ENCODE results near the gene SBK1. TPM values are rescaled to one million over a fixed set of nuclear protein-coding genes. Genes with fewer than 3 reads are reported as not detected.

SBK1 gene
- total RNA-seq: 0.05 TPM in 1 of 2 replicates, not detected in the other

GRCh38 chr16:28291651-28292626, at the start of gene SBK1:
Gene SBK1 (plus strand): TSS chr16:28292525. CDS start chr16:28317392, 24,867 bp downstream.

DNA sequence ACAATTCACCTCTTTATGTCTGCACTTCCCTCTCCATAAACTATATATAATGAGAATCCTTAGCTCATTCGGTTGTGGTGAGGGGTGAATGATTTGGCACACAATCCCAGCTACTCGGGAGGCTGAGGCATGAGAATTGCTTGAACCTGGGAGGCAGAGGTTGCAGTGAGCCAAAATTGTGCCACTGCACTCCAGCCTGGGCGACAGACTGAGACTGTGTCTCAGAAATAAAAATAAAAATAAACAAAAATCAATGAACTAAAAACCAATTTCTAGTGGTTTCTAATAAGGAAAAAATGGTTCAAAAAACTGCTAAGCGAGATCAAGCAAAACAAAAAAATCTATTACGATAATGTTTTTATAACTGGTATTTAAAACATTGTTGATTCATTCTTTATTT, 71.1 kb downstream of the SBK1 start, which contains the start of gene NPIPB6:
NPIPB6 (minus strand) TSS at position 101 of the 400 bp plus-strand sequence. CDS start 686 bp downstream, outside the sequence.

Other genes starting within 250 kb of the SBK1 start
- not detected in 2 replicates for gene GSG1L, start 228.8 kb upstream of the SBK1 start, total RNA-seq
- 72.2 and 131 TPM in 2 replicates for gene XPO6, start 80.6 kb upstream of the SBK1 start, total RNA-seq
- 1.5 and 1.6 TPM in 2 replicates for gene NPIPB6, start 71.0 kb downstream of the SBK1 start, total RNA-seq
- 61.2 and 97.5 TPM in 2 replicates for gene EIF3CL, start 111.3 kb downstream of the SBK1 start, total RNA-seq
- not detected in 2 replicates for gene NPIPB7, start 179.8 kb downstream of the SBK1 start, total RNA-seq
- gene CLN3, start 199.5 kb downstream of the SBK1 start, total RNA-seq: 8.3 and 9.4 TPM in 2 replicates
- not detected in 2 replicates for gene APOBR, start 202.1 kb downstream of the SBK1 start, total RNA-seq
- not detected in 2 replicates for gene IL27, start 214.3 kb downstream of the SBK1 start, total RNA-seq
- gene NUPR1, start 246.4 kb downstream of the SBK1 start, total RNA-seq: 4.5 and 5.4 TPM in 2 replicates

All from smooth muscle cell of the umbilical artery (primary cell).